SU-DHL-6 (cell line): ENCODE results near the gene ZNF467.

Source experiments
- H2AFZ ChIP-seq: fragments of 200-600 bp; sonication (generic); 2 replicates; pipeline ENCODE4 v1.6.1; 2014; ENCODE audit warnings: low read depth, mild to moderate bottlenecking, moderate library complexity, mixed read lengths, antibody characterized with exemption, low read length; ENCODE audit not compliant: severe bottlenecking
- H3F3A ChIP-seq: fragments of 200-600 bp; shearing (Covaris generic); 2 replicates; pipeline ENCODE4 v1.6.0; 2016; ENCODE audit warnings: antibody characterized with exemption, mild to moderate bottlenecking; ENCODE audit not compliant: insufficient read depth
- H3K27ac ChIP-seq: fragments of 200-600 bp; sonication (generic); 2 replicates; pipeline ENCODE4 v1.5.1; 2016; ENCODE audit warnings: low read depth, mild to moderate bottlenecking, low read length, moderate library complexity, mixed read lengths
- H3K27me3 ChIP-seq: fragments of 200-600 bp; sonication (generic), shearing (Covaris generic); 2 replicates; pipeline ENCODE4 v1.6.0; 2014; ENCODE audit warnings: mild to moderate bottlenecking, low read length
- H3K36me3 ChIP-seq: fragments of 200-600 bp; sonication (generic); 2 replicates; pipeline ENCODE4 v1.6.1; 2014; ENCODE audit warnings: mild to moderate bottlenecking, low read length, mixed read lengths
- H3K4me2 ChIP-seq: fragments of 300-600, 200-600 bp; shearing (Covaris generic), sonication (generic); 2 replicates; pipeline ENCODE4 v1.6.0; 2014; ENCODE audit warnings: low read length, low read depth, mild to moderate bottlenecking; ENCODE audit not compliant: poor library complexity, severe bottlenecking
- H3K4me3 ChIP-seq: fragments of 200-600 bp; sonication (generic); 2 replicates; pipeline ENCODE4 v1.5.1; 2014; ENCODE audit warnings: antibody characterized with exemption, low read length, mild to moderate bottlenecking, mixed read lengths; ENCODE audit not compliant: insufficient read depth, poor library complexity, severe bottlenecking
- H3K79me2 ChIP-seq: fragments of 200-600 bp; sonication (generic); 2 replicates; pipeline ENCODE4 v1.6.1; 2014; ENCODE audit warnings: mild to moderate bottlenecking, low read length, moderate library complexity; ENCODE audit not compliant: insufficient read depth
- H3K9ac ChIP-seq: fragments of 200-600 bp; sonication (generic); 2 replicates; pipeline ENCODE4 v1.7.0; 2014; ENCODE audit warnings: mild to moderate bottlenecking, low read length
- H3K9me2 ChIP-seq: fragments of 200-600 bp; sonication (generic); replicated peaks from 2 replicates; pipeline ENCODE4 v1.6.1; 2014; ENCODE audit warnings: low read length; ENCODE audit not compliant: insufficient read depth
- H3K9me3 ChIP-seq: fragments of 200-600 bp; sonication (generic); 2 replicates; pipeline ENCODE4 v1.6.1; 2014; ENCODE audit warnings: low read length, mixed read lengths; ENCODE audit not compliant: insufficient read depth
- H4K20me1 ChIP-seq: fragments of 200-600 bp; sonication (generic); 2 replicates; pipeline ENCODE4 v1.6.1; 2014; ENCODE audit warnings: low read depth, mild to moderate bottlenecking, antibody characterized with exemption, low read length, moderate library complexity, mixed read lengths
- EZH2phosphoT487 ChIP-seq: fragments of 200-600 bp; sonication (generic), shearing (Covaris generic); conservative IDR thresholded peaks from 2 replicates; pipeline ENCODE4 v1.6.1; 2018; ENCODE audit warnings: mild to moderate bottlenecking, antibody characterized with exemption, low read length, moderate library complexity, mixed read lengths
- TF ChIP-seq, protein P1 (sequence below): fragments of 200-600 bp; sonication (generic); IDR thresholded peaks from one replicate; pipeline ENCODE4 v1.5.1; 2017; ENCODE audit warnings: antibody characterized with exemption, mild to moderate bottlenecking, low read length, moderate library complexity; ENCODE audit not compliant: insufficient read depth, poor library complexity, severe bottlenecking

The ZNF467 gene

DNA sequence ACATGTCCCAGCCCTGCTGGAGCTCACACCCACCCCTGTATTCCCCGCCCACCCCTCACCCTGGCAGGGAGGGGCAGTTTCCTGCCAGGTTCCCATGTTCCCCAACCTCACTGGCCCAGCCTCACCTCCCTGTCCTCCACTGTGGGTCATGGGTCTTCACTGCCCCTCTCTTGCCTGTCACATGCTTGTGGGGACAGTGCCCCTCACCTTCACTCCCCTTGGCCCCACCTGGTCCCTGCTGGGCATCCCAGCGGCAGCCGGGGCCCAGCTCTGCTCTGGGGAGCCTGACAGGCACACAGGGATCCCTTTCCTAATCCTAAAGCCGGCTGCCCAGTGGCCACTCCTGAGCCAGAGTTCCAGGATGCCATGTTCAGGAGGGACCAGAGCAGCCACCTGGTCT is 43.4 kb upstream of the ZNF467 start:
- no peaks in the 10 kb centered on the region for H3K79me2 ChIP-seq
- no peaks in the 10 kb centered on the region for H3K9me3 ChIP-seq
- H3K4me2 ChIP-seq, result no peak overlapping the region
- no peaks in the 10 kb centered on the region for H3K36me3 ChIP-seq
- no peaks in the 10 kb centered on the region for H3F3A ChIP-seq
- no peaks in the 10 kb centered on the region for H3K27me3 ChIP-seq
- TF ChIP-seq, protein P1, sequence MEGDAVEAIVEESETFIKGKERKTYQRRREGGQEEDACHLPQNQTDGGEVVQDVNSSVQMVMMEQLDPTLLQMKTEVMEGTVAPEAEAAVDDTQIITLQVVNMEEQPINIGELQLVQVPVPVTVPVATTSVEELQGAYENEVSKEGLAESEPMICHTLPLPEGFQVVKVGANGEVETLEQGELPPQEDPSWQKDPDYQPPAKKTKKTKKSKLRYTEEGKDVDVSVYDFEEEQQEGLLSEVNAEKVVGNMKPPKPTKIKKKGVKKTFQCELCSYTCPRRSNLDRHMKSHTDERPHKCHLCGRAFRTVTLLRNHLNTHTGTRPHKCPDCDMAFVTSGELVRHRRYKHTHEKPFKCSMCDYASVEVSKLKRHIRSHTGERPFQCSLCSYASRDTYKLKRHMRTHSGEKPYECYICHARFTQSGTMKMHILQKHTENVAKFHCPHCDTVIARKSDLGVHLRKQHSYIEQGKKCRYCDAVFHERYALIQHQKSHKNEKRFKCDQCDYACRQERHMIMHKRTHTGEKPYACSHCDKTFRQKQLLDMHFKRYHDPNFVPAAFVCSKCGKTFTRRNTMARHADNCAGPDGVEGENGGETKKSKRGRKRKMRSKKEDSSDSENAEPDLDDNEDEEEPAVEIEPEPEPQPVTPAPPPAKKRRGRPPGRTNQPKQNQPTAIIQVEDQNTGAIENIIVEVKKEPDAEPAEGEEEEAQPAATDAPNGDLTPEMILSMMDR, result no peak
- no peak for TF ChIP-seq EZH2phosphoT487
- H4K20me1 ChIP-seq, result no peaks in the 10 kb centered on the region
- H3K9me2 ChIP-seq, result no peaks in the 10 kb centered on the region
- H3K27ac ChIP-seq, result no peak overlapping the region
- no peak overlapping the region for H3K9ac ChIP-seq
- no peak overlapping the region for H3K4me3 ChIP-seq
- H2AFZ ChIP-seq, result no peak overlapping the region

- H3K9ac ChIP-seq, result no peak overlapping the region
- no peak overlapping the region for H2AFZ ChIP-seq
- no peaks in the 10 kb centered on the region for H3K9me3 ChIP-seq
- no peaks in the 10 kb centered on the region for H3F3A ChIP-seq
- no peaks in the 10 kb centered on the region for H4K20me1 ChIP-seq
- H3K36me3 ChIP-seq, result no peaks in the 10 kb centered on the region
- H3K4me2 ChIP-seq, result no peak overlapping the region
- no peak for TF ChIP-seq EZH2phosphoT487
- TF ChIP-seq, protein P1, result no peak
- H3K4me3 ChIP-seq, result no peak overlapping the region
- no peaks in the 10 kb centered on the region for H3K79me2 ChIP-seq
- H3K27ac ChIP-seq, result no peak overlapping the region
- H3K9me2 ChIP-seq, result no peaks in the 10 kb centered on the region
- H3K27me3 ChIP-seq, result no peaks in the 10 kb centered on the region
Observed at GRCh38 chr7:149816267-149816751, 42.9 kb upstream of the ZNF467 start.

DNA sequence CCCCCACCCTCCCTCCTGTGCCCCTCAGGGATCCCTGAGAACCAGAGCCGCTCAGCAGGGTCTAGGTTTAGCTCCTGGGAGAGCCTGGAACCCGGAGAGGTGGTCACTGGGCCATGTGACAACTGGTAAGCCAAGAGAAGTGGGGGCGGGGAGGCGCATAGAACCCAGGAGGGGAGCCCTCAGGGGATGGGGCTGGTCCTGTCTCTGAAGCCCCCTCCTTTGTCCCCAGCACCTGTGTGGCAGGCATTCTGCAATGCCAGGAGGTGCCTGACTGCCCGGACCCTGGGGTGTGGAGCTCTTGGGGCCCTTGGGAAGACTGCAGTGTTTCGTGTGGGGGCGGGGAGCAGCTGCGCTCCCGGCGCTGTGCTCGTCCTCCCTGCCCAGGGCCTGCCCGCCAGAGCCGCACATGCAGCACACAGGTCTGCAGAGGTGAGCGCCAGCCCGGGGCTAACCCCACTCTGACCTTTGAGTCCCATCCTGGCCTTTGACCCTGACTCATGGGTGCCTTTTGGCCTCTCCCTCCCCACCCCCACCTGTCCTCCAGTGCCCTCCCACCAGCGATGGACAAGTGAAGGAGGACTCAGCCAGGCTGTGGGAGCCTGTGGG is 42.4 kb upstream of the ZNF467 start:
- H3F3A ChIP-seq, result no peaks in the 10 kb centered on the region
- H3K36me3 ChIP-seq, result no peaks in the 10 kb centered on the region
- H4K20me1 ChIP-seq, result no peaks in the 10 kb centered on the region
- no peak overlapping the region for H3K27ac ChIP-seq
- H3K27me3 ChIP-seq, result no peaks in the 10 kb centered on the region
- H3K79me2 ChIP-seq, result no peaks in the 10 kb centered on the region
- no peak overlapping the region for H2AFZ ChIP-seq
- no peaks in the 10 kb centered on the region for H3K9me3 ChIP-seq
- no peak overlapping the region for H3K4me3 ChIP-seq
- H3K9me2 ChIP-seq, result no peaks in the 10 kb centered on the region
- TF ChIP-seq, protein P1, result no peak
- no peak for TF ChIP-seq EZH2phosphoT487
- H3K9ac ChIP-seq, result no peak overlapping the region
- H3K4me2 ChIP-seq, result no peak overlapping the region
